ENCODE data around the gene UQCRH.
A peak's percentile ranks its signal among the peaks of the same experiment; 100 is the strongest.
"Not testable (repeated sequence)": the region's sequence is repeated elsewhere in the genome, so short reads cannot be mapped to it uniquely, and the experiment has no call there.

UQCRH gene

GRCh38 chr1:46331786-46332540 lies 28.5 kb downstream of the UQCRH start:
- not testable (repeated sequence) for DNase-seq (ENCODE audit: low read depth in 2 of 3, low spot score in 1 of 3)

GRCh38 chr1:46333300-46334029 lies 30.0 kb downstream of the UQCRH start:
- DNase-seq (ENCODE audit: low read depth in 2 of 3, low spot score in 1 of 3), result no peak

GRCh38 chr1:46334030-46334384 lies 30.5 kb downstream of the UQCRH start:
- DNase-seq (ENCODE audit: low read depth in 2 of 3, low spot score in 1 of 3), result no peak

GRCh38 chr1:46335081-46335480 lies 31.6 kb downstream of the UQCRH start:
- no peak for DNase-seq (ENCODE audit: low read depth in 2 of 3, low spot score in 1 of 3)

- DNase-seq (ENCODE audit: low read depth in 2 of 3, low spot score in 1 of 3), result not testable (repeated sequence)
These were observed 33.9 kb downstream of the UQCRH start for GRCh38 chr1:46337409-46337808.

- DNase-seq (ENCODE audit: low read depth in 2 of 3, low spot score in 1 of 3), result peak; percentile 78 to 82 (median 81)
These were observed 37.1 kb downstream of the UQCRH start, which contains the start of gene NSUN4 for GRCh38 chr1:46340404-46341221. Gene NSUN4 (plus strand): TSS chr1:46340807. CDS start chr1:46340827, 20 bp downstream.

- DNase-seq (ENCODE audit: low read depth in 2 of 3, low spot score in 1 of 3), result no peak
These were observed 38.0 kb downstream of the UQCRH start for GRCh38 chr1:46341222-46342083.

- no peak for DNase-seq (ENCODE audit: low read depth in 2 of 3, low spot score in 1 of 3)
These were observed 38.7 kb downstream of the UQCRH start for GRCh38 chr1:46342084-46342656.

- no peak for DNase-seq (ENCODE audit: low read depth in 2 of 3, low spot score in 1 of 3)
These were observed 39.3 kb downstream of the UQCRH start for GRCh38 chr1:46342677-46343350.

GRCh38 chr1:46343351-46343695 lies 39.8 kb downstream of the UQCRH start:
- no peak for DNase-seq (ENCODE audit: low read depth in 2 of 3, low spot score in 1 of 3)

- no peak for DNase-seq (ENCODE audit: low read depth in 2 of 3, low spot score in 1 of 3)
These were observed 40.2 kb downstream of the UQCRH start for GRCh38 chr1:46343705-46344104.

- DNase-seq (ENCODE audit: low read depth in 2 of 3, low spot score in 1 of 3), result no peak
These were observed 41.0 kb downstream of the UQCRH start for GRCh38 chr1:46344481-46344880.

- DNase-seq (ENCODE audit: low read depth in 2 of 3, low spot score in 1 of 3), result no peak
These were observed 41.8 kb downstream of the UQCRH start for GRCh38 chr1:46345281-46345680.

GRCh38 chr1:46352363-46352762 lies 48.9 kb downstream of the UQCRH start:
- DNase-seq (ENCODE audit: low read depth in 2 of 3, low spot score in 1 of 3), result no peak

GRCh38 chr1:46355920-46356319 lies 52.4 kb downstream of the UQCRH start:
- not testable (repeated sequence) for DNase-seq (ENCODE audit: low read depth in 2 of 3, low spot score in 1 of 3)

- no peak for DNase-seq (ENCODE audit: low read depth in 2 of 3, low spot score in 1 of 3)
These were observed 58.7 kb downstream of the UQCRH start for GRCh38 chr1:46362158-46362557.

GRCh38 chr1:46363121-46363520 lies 59.6 kb downstream of the UQCRH start:
- DNase-seq (ENCODE audit: low read depth in 2 of 3, low spot score in 1 of 3), result no peak

- DNase-seq (ENCODE audit: low read depth in 2 of 3, low spot score in 1 of 3), result no peak
These were observed 61.1 kb downstream of the UQCRH start for GRCh38 chr1:46364612-46365011.

GRCh38 chr1:46365796-46366195 lies 62.3 kb downstream of the UQCRH start:
- not testable (repeated sequence) for DNase-seq (ENCODE audit: low read depth in 2 of 3, low spot score in 1 of 3)
